ENCODE data around the gene HTD2. TPM values are rescaled to one million over a fixed set of nuclear protein-coding genes. Genes with fewer than 3 reads are reported as not detected.

HTD2 gene
- polyA plus RNA-seq, 4 donors: 5.4 to 13.1 (median 7.1) TPM

- DNase-seq (no peak), FAIRE-seq (no peak)
- no peaks in the 10 kb centered on the region for H3K4me1 ChIP-seq (ENCODE audit: control insufficient read depth in 3 of 3, insufficient read depth in 2 of 3, low read depth in 1 of 3, low read length in 2 of 3)
- 89 to 93% (median 93%) methylated on average over 4 of the region's 4 CpGs for WGBS, 3 donors
- no peak overlapping the region for H3K4me3 ChIP-seq (ENCODE audit: low read depth in 1 of 3, low read length in 3 of 3)
- no peaks in the 10 kb centered on the region for H3K27me3 ChIP-seq (ENCODE audit: control insufficient read depth in 3 of 3, insufficient read depth in 3 of 3, low read length in 3 of 3)
- H3K36me3 ChIP-seq (ENCODE audit: control insufficient read depth in 3 of 3, insufficient read depth in 2 of 3, low read depth in 1 of 3, low read length in 3 of 3): no peaks in the 10 kb centered on the region
- no peak overlapping the region for H3K27ac ChIP-seq (ENCODE audit: low read depth in 1 of 3, low read length in 2 of 3)
- no peaks in the 10 kb centered on the region for H3K9me3 ChIP-seq (ENCODE audit: control insufficient read depth in 2 of 2, insufficient read depth in 1 of 2, low read depth in 1 of 2, low read length in 1 of 2)
Measured at GRCh38 chr3:58359621-58360020, 53.3 kb downstream of the HTD2 start.

GRCh38 chr3:58361866-58362265 lies 55.5 kb downstream of the HTD2 start:
- DNase-seq (no peak), FAIRE-seq (no peak)
- Histone ChIP-seq H3K4me3 (ENCODE audit: low read depth in 1 of 3, low read length in 3 of 3) (no peak overlapping the region), H3K4me1 (ENCODE audit: control insufficient read depth in 3 of 3, insufficient read depth in 2 of 3, low read depth in 1 of 3, low read length in 2 of 3) (no peaks in the 10 kb centered on the region), H3K36me3 (ENCODE audit: control insufficient read depth in 3 of 3, insufficient read depth in 2 of 3, low read depth in 1 of 3, low read length in 3 of 3) (no peaks in the 10 kb centered on the region), H3K27me3 (ENCODE audit: control insufficient read depth in 3 of 3, insufficient read depth in 3 of 3, low read length in 3 of 3) (no peaks in the 10 kb centered on the region), H3K27ac (ENCODE audit: low read depth in 1 of 3, low read length in 2 of 3) (no peak overlapping the region), H3K9me3 (ENCODE audit: control insufficient read depth in 2 of 2, insufficient read depth in 1 of 2, low read depth in 1 of 2, low read length in 1 of 2) (no peaks in the 10 kb centered on the region)

DNA sequence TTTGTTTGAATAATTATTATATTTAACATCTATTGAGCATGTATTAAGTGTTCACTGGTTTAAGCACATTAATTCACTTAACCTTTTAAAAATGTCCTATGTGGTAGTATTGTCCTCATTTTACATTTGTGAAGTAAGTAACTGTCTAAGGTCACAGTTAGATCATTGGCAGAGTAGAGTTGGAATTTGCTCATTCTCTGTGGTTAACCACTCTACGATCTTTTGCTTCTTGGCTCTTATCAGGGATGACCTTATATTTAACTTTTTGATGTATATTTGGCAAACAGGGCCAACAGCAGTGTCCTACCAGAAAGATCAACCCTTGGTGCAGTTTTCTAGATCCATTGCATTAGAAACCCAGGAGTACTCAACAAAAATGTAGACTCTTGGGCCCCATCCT lies 60.4 kb downstream of the HTD2 start:
- DNase-seq (no peak), FAIRE-seq (no peak)
- Histone ChIP-seq H3K4me3 (ENCODE audit: low read depth in 1 of 3, low read length in 3 of 3) (no peak overlapping the region), H3K9me3 (ENCODE audit: control insufficient read depth in 2 of 2, insufficient read depth in 1 of 2, low read depth in 1 of 2, low read length in 1 of 2) (no peaks in the 10 kb centered on the region), H3K27me3 (ENCODE audit: control insufficient read depth in 3 of 3, insufficient read depth in 3 of 3, low read length in 3 of 3) (no peaks in the 10 kb centered on the region), H3K36me3 (ENCODE audit: control insufficient read depth in 3 of 3, insufficient read depth in 2 of 3, low read depth in 1 of 3, low read length in 3 of 3) (peaks cover 0 to 5% (median 3%) of the 10 kb centered on the region in 3 donors), H3K27ac (ENCODE audit: low read depth in 1 of 3, low read length in 2 of 3) (no peak overlapping the region), H3K4me1 (ENCODE audit: control insufficient read depth in 3 of 3, insufficient read depth in 2 of 3, low read depth in 1 of 3, low read length in 2 of 3) (no peaks in the 10 kb centered on the region)
- WGBS, 3 donors: 68 to 76% (median 75%) methylated on average over 1 of the region's 1 CpG

- no peak overlapping the region for H3K4me3 ChIP-seq (ENCODE audit: low read depth in 1 of 3, low read length in 3 of 3)
- DNase-seq (no peak), FAIRE-seq (no peak)
- peaks cover 0 to 5% (median 3%) of the 10 kb centered on the region in 3 donors for H3K36me3 ChIP-seq (ENCODE audit: control insufficient read depth in 3 of 3, insufficient read depth in 2 of 3, low read depth in 1 of 3, low read length in 3 of 3)
- H3K9me3 ChIP-seq (ENCODE audit: control insufficient read depth in 2 of 2, insufficient read depth in 1 of 2, low read depth in 1 of 2, low read length in 1 of 2): no peaks in the 10 kb centered on the region
- H3K4me1 ChIP-seq (ENCODE audit: control insufficient read depth in 3 of 3, insufficient read depth in 2 of 3, low read depth in 1 of 3, low read length in 2 of 3): no peaks in the 10 kb centered on the region
- 81 to 94% (median 86%) methylated on average over 1 of the region's 1 CpG for WGBS, 3 donors
- no peaks in the 10 kb centered on the region for H3K27me3 ChIP-seq (ENCODE audit: control insufficient read depth in 3 of 3, insufficient read depth in 3 of 3, low read length in 3 of 3)
- H3K27ac ChIP-seq (ENCODE audit: low read depth in 1 of 3, low read length in 2 of 3): no peak overlapping the region
Measured at GRCh38 chr3:58369038-58369437, 62.7 kb downstream of the HTD2 start.

Other genes starting within 250 kb of the HTD2 start
- 10 to 100 TPM in 2 of 4 donors, 1 to 10 TPM in 2; 2.9 to 56.0 (median 10.6) TPM for gene DNASE1L3, start 95.5 kb upstream of the HTD2 start, polyA plus RNA-seq
- gene ABHD6, start 68.7 kb upstream of the HTD2 start, polyA plus RNA-seq: 10 to 100 TPM; 12.1 to 42.9 (median 32.3) TPM
- gene RPP14, start 275 bp upstream of the HTD2 start, polyA plus RNA-seq: 10 to 100 TPM; 11.7 to 21.6 (median 19.3) TPM
- gene PXK, start 26.4 kb downstream of the HTD2 start, polyA plus RNA-seq: 10 to 100 TPM in 1 of 4 donors, 1 to 10 TPM in 3; 5.1 to 14.2 (median 9.2) TPM
- 10 to 100 TPM; 60.5 to 68.4 (median 64.9) TPM for gene PDHB, start 127.3 kb downstream of the HTD2 start, polyA plus RNA-seq
- 10 to 100 TPM in 1 of 4 donors, 1 to 10 TPM in 3; 2.4 to 22.6 (median 4.7) TPM for gene KCTD6, start 185.6 kb downstream of the HTD2 start, polyA plus RNA-seq
- 100 to 1,000 TPM in 2 of 4 donors, 10 to 100 TPM in 2; 34.5 to 156 (median 89.0) TPM for gene ACOX2, start 230.7 kb downstream of the HTD2 start, polyA plus RNA-seq